Mucosa of descending colon (tissue), 3 donors: ENCODE results near the gene FGR. TPM values are rescaled to one million over a fixed set of nuclear protein-coding genes. Genes with fewer than 3 reads are reported as not detected.

ENCODE experiments used
- ATAC-seq: fragments of 200-7000 bp; cut with Tn5 transposase; one replicate; pipeline ENCODE4 v1.9.1; 2020; ENCODE audit warnings: mild to moderate bottlenecking, moderate library complexity
- DNase-seq, 3 donors: peaks; one replicate each; pipeline ENCODE4 v3.0.0-alpha.2; 2020
- H3K36me3 ChIP-seq: fragments of 200-600 bp; one replicate; pipeline ENCODE4 v1.8.0; 2021; ENCODE audit warnings: low read depth, mild to moderate bottlenecking
- H3K4me1 ChIP-seq: fragments of 200-600 bp; one replicate; pipeline ENCODE4 v1.8.0; 2021; ENCODE audit warnings: low read depth, mild to moderate bottlenecking
- H3K4me3 ChIP-seq: fragments of 200-600 bp; one replicate; pipeline ENCODE4 v1.8.0; 2021; ENCODE audit warnings: mild to moderate bottlenecking
- H3K9me3 ChIP-seq: fragments of 200-600 bp; one replicate; pipeline ENCODE4 v1.8.0; 2021; ENCODE audit warnings: mild to moderate bottlenecking
- intact Hi-C, 2 donors: fragments of 100-400 bp; cut with DNase I in 1 of 2; cut with micrococcal nuclease in 1 of 2; formaldehyde crosslinking; loops; one replicate each; pipeline versions ENCODE4 v1.11.0 to v1.11.1; 2022; cut with DNase I, micrococcal nuclease
- total RNA-seq, 3 donors: library from RNA; stranded (reverse); fragmentation: NEBNext Ultra II Directional in 2 of 3; extraction: Animal tissue kit (Norgen Biotek cat#: 25700) in 2 of 3; gene quantifications; one replicate each; pipeline versions ENCODE4 v1.2.1 to v1.2.4, GENCODE V29; 2021 to 2023
- TF ChIP-seq, protein P1 (sequence below): fragments of 200-600 bp; IDR thresholded peaks from one replicate; pipeline ENCODE4 v1.8.0; 2022; ENCODE audit warnings: antibody characterized with exemption, mild to moderate bottlenecking
- donor health status: DM: no; HTN: no; CAD: no; lungs with moderate emphysema.
- donor health status: DM: no; HTN: no; CAD: no.
- donor health status: DM: no; HTN: yes; CAD: no.

Gene FGR
- total RNA-seq, 3 donors from 2014 or later, result 2.3 to 5.7 (median 5.3) TPM

DNA sequence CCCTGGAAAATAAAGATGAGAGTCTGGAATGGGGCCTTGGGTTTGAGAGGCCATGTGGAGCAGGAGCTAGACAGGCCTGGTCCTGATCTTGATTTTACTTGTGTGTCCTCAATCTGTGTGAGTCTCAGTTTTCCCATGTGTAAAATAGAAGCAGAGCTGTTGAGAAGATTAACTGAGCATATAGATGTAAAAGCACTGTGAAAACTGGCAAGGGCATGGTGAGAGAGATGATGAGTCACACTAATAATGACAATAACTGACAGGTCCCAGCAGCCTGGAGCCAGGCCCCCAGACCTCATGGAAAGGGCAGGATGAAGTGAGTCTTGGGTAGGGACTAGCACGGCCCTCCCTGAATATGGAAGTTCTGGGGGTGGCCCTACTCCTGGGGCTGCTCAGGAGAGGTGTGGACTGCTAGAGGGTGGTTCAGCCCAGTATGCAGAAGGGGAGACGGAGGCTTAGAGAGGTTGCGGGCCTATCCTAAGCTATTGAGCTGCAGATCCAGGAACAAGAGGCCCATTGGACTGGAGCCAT, 28.2 kb downstream of the FGR start:
- DNase-seq (no peak), ATAC-seq (no peak)
- TF ChIP-seq, protein P1, sequence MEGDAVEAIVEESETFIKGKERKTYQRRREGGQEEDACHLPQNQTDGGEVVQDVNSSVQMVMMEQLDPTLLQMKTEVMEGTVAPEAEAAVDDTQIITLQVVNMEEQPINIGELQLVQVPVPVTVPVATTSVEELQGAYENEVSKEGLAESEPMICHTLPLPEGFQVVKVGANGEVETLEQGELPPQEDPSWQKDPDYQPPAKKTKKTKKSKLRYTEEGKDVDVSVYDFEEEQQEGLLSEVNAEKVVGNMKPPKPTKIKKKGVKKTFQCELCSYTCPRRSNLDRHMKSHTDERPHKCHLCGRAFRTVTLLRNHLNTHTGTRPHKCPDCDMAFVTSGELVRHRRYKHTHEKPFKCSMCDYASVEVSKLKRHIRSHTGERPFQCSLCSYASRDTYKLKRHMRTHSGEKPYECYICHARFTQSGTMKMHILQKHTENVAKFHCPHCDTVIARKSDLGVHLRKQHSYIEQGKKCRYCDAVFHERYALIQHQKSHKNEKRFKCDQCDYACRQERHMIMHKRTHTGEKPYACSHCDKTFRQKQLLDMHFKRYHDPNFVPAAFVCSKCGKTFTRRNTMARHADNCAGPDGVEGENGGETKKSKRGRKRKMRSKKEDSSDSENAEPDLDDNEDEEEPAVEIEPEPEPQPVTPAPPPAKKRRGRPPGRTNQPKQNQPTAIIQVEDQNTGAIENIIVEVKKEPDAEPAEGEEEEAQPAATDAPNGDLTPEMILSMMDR, result no peak
- H3K4me3 ChIP-seq, result no peak overlapping the region
- no peaks in the 10 kb centered on the region for H3K36me3 ChIP-seq
- intact Hi-C loops, result loop anchor here (5.0 to 10.0 kb wide), 2 partner anchors 56 to 192 kb away; no protein-coding TSS in a partner anchor
- H3K9me3 ChIP-seq, result no peaks in the 10 kb centered on the region
- peaks cover 9% of the 10 kb centered on the region for H3K4me1 ChIP-seq

DNA sequence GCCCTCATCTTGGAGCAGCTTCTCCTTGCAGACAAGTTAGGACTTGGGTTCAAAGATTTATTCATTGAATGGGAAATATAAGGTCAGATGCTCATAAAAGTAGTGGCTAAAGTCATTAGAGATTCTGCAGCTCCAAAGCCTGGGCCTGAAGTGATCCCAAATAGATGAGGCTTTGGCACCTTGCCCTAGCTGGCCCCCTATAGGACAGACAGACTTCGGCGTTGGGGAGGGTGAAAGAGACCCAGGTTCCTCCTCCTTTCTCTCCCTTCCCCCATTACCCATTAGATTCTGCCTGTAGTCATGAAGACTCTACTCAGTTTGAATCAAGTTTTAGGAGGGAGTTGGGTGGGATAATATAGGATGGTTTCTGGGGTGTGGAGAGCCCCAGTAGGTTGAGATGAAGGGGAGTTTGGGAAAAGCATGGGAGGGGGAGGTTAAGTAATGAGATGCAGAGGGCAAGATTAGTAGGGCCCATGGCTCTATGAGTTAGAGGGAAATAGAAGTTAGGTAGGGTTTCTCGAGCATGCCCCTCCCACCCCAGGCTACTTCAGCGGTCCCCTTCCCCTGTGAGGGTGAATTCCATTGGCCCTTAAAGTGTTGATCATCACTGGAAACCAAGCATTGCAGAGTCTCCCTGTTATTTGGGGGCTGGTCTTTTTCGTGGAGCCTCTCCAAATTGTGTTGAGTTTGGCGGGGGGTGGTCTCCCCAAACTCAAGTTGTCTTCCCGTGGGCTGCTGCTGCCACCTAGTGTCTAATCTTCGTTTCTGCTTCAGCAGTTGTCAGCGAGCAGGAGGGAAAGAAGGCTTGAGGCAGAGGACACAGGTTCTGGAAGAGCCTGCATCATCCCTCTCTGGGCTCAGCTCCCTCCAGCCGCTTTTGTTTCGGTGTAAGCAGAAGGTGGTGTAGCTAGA, 28.9 kb downstream of the FGR start:
- peaks cover 16% of the 10 kb centered on the region for H3K4me1 ChIP-seq
- intact Hi-C loops, result loop anchor here (5.0 to 10.0 kb wide), 2 partner anchors 56 to 191 kb away; no protein-coding TSS in a partner anchor
- no peak overlapping the region for H3K4me3 ChIP-seq
- TF ChIP-seq, protein P1, result peak; percentile 53
- ATAC-seq (no peak), DNase-seq (peak in 2 of 3 donors; percentile 57 to 66)
- no peaks in the 10 kb centered on the region for H3K9me3 ChIP-seq
- H3K36me3 ChIP-seq, result no peaks in the 10 kb centered on the region

DNA sequence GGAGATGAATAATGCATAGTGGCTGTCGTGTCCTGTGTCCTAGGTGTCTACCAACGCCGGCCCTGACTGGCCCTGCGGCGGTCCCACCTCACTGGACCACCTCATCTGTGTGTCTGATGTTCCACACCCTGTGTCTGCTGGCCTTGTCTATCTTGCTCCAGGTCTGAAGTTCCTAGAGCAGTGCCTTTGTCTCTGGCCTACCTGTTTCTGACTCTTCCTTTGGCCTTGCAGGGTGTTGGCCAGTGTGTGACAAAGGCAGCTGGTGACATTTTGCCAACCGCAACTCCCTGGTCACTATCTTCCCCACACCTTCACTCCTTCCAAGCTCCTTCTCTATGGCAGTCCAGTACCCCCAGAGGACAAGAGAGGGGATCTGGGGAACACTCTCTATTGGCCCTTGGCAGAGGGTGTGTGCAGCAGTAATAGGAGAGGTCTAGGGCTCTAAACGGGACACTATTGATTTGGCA, 29.7 kb downstream of the FGR start:
- intact Hi-C loops, result loop anchor here (5.0 to 10.0 kb wide), 2 partner anchors 57 to 191 kb away; no protein-coding TSS in a partner anchor
- Histone ChIP-seq H3K9me3 (no peaks in the 10 kb centered on the region), H3K4me1 (peaks cover 16% of the 10 kb centered on the region), H3K4me3 (no peak overlapping the region), H3K36me3 (no peaks in the 10 kb centered on the region)
- TF ChIP-seq, protein P1, result no peak
- ATAC-seq (no peak), DNase-seq (no peak)

DNA sequence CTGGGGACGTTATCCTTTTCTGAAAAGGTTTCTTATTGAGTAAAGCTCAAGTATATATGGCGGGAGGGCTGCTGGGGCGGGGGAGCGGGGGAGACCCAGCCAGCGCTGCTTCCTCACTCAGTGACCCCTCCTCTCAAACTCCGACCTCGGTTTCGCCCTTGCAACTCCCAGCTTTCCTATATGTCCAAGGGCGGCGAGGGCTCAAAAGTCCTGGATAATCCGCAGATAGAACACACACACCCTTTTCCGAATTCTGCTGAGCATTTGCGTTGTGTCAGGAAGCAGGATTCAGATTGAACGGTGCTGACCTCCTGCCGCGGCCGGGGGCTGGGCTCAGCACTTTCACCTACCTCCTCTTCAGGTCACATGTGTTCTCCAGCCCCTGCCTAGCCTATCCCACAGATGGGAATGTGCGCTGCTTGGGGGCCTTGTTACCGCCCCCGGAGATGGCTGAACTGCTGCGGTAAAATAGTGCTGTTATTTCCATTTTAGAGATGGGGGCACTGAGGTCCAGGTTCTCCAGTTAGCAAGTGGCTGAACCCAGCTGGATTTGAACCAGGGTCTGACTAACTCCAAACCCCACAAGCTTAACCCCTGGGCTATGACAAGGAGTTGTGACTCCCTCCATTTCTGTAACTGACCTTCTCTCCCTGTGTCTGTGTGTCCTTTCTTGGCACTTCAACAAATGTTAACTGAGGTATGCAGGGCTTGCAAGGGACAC, 30.2 kb downstream of the FGR start:
- DNase-seq, result peak in 1 of 3 donors; percentile 34
- no peak for ATAC-seq
- Histone ChIP-seq H3K36me3 (no peaks in the 10 kb centered on the region), H3K9me3 (no peaks in the 10 kb centered on the region), H3K4me3 (no peak overlapping the region), H3K4me1 (peaks cover 16% of the 10 kb centered on the region)
- intact Hi-C loops, result loop anchor here (5.0 to 10.0 kb wide), 4 partner anchors 47 to 202 kb away; no protein-coding TSS in a partner anchor
- TF ChIP-seq, protein P1, result no peak
